Activated CD4-positive, alpha-beta T cell treated with anti-CD3 and anti-CD28 coated beads, Interleukin-10, Interleukin-2, amounts not matched to agents 100 ng/mL and 50 ng/mL, durations not matched to agents 16 hours and 8 hours (primary cell): Measurements from ENCODE around the gene GGA2.
"Not testable (repeated sequence)": the region's sequence is repeated elsewhere in the genome, so short reads cannot be mapped to it uniquely, and the experiment has no call there.

ENCODE experiments used
- DNase-seq: peaks from one replicate; pipeline ENCODE4 v3.0.0-alpha.2; 2020

GGA2 gene

GRCh38 chr16:23523876-23524385 lies 13.6 kb upstream of the GGA2 start:
- no peak for DNase-seq

- DNase-seq, result no peak
Measured at GRCh38 chr16:23523321-23523720, 13.0 kb upstream of the GGA2 start.

GRCh38 chr16:23521965-23522364 lies 11.7 kb upstream of the GGA2 start:
- DNase-seq, result no peak

DNA sequence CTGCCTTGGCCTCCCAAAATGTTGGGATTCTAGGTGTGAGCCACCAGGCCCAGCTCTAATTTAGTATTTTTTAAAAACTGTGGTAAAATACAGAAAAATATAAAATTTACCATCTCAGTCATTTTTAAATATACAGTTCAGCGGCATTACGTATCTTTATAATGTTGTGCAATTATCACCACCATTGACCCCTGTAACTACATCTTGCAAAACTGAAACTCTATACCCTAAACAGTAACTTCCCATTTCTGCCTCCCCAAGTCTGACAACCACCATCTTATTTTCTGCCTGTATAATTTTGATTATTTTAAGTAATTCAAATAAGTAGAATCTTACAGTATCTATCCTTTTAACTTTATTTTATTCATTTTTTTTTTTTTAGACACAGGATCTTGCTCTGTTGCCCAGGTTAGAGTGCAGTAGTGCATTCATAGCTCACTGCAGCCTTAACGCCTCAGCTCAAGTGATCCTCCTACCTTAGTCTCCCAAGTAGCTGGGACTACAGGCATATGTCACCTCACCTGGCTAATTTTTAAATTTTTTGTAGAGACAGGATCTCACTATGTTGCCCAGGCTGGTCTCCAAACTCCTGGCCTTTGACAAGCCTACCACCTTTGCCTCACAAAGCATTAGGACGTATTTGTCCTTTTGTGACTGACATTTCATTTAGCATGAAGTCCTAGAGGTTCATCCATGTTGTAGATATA lies 10.9 kb upstream of the GGA2 start:
- no peak for DNase-seq

DNA sequence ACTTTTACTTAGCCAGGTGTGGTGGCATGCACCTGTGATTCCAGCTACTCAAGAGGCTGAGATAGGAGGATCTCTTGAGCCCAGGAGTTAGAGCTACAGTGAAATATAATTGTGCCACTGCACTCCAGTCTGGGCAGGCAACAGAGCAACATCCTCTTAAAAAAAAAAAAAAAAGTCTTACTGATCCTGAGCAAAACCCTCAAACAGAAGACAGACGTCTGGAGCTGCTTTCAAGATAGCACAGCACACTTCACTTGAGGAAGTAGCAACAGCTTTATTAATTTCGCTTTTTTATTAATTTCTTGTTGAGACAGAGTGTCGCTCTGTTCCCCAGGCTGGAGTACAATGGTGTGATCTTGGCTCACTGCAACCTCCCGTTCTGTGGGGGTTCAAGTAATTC lies 10.2 kb upstream of the GGA2 start:
- DNase-seq, result no peak

GRCh38 chr16:23519282-23519681 lies 9.0 kb upstream of the GGA2 start:
- DNase-seq, result no peak

DNA sequence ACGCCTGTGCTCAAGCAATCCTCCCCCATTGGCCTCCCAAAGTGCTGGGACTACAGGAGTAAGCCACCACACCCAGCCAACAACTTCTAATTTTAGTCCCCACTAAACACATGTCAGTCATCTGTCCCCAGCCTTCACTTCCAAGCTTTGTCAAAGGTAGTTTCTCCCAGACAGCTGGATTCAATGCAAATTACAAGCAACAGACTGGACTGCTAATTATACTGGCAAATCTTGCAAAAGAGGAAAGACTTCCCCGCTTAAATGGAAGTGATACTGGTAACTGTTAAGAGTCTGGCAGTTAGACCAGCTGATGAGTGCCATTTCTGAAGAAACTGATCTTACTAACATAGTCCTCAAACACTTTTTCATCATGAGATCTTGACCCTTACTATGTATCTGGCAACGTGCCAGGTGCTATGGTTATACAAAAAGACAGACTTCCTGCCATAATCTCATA lies 8.2 kb upstream of the GGA2 start:
- no peak for DNase-seq

DNA sequence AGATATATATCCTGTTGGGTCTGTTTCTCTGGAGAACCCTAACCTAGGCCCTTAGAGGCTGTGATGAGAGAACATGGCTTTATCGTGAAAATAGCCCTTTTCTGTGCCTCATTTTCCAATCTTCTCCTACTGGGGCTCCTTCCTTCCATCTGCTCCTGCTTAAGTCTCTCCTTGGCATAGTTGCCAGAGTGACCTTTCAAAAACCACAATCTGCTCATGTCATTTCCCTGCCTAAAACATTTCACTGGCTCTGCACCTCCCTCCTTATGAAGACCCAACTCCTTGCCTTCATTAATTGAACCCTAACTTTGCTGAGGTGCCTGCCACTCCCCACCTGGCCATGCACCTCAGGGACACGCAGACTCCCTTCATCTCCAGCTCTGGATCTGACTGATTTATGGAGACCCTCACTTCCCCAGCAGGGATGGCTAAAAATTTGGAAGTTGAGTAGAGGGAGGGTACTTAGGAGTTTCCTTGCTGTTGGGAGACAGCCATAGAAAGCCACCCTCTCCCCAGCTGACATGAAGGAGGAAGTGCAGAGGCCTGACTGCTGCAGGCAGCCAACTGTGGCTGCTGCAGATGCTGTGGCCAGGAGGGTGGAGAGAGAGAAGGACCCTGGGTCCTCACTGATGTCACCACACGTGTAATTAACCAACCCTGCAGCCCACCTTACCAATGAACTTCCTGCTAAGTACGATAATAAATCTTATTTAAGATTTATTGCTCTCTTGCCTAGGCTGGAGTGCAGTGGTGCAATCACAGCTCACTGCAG lies 6.3 kb upstream of the GGA2 start:
- no peak for DNase-seq

- DNase-seq, result no peak
Measured at GRCh38 chr16:23515881-23516280, 5.6 kb upstream of the GGA2 start.

GRCh38 chr16:23514381-23515152 lies 4.3 kb upstream of the GGA2 start:
- peak; percentile 57 for DNase-seq

DNA sequence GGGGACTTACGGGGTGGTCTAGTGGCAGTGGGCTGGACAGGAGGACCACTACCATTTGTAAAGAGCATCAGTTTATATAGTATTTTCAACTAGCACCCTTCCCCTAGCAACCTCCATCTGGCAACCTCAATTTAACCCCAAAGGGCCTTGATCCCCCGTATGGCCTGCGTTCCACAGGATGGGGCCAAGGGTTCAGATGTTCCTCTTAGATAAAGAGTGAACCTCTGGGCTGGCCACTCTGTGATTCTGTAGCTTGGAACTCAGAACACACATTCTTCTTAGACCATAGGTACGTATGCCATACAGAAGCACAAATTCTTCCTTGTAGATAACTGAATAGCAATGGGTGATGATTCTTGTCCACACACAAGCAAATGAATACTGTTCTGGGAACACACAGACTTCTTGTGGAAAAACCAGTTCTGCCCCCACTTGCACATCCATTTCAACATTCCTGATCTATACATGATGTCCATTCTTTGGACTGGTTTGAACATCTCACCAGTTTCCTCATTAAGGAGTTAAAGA lies 1.9 kb upstream of the GGA2 start:
- no peak for DNase-seq

- DNase-seq, result no peak
Measured at GRCh38 chr16:23511731-23512130, 1.4 kb upstream of the GGA2 start.

DNA sequence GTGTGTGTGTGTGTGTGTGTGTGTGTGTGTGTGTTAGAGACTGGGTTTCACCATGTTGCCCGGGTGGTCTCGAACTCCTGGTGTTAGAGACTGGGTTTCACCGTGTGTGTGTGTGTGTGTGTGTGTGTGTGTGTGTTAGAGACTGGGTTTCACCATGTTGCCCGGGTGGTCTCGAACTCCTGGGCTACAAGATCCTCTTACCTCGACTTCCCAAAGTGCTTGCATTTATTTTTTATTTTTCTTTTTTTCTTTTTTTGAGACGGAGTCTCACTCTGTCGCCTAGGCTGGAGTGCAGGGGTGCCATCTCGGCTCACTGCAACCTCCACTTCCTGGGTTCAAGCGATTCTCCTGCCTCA lies 599 bp upstream of the GGA2 start:
- DNase-seq, result not testable (repeated sequence)

- peak; percentile 33 for DNase-seq
Measured at GRCh38 chr16:23509782-23510163, 521 bp downstream of the GGA2 start.

GRCh38 chr16:23509441-23509754 lies 896 bp downstream of the GGA2 start:
- DNase-seq, result no peak

GRCh38 chr16:23508589-23509440 lies 1.5 kb downstream of the GGA2 start:
- no peak for DNase-seq

- no peak for DNase-seq
Measured at GRCh38 chr16:23506606-23506994, 3.7 kb downstream of the GGA2 start.

- no peak for DNase-seq
Measured at GRCh38 chr16:23505671-23506605, 4.4 kb downstream of the GGA2 start.

- no peak for DNase-seq
Measured at GRCh38 chr16:23505180-23505665, 5.1 kb downstream of the GGA2 start.

- DNase-seq, result peak; percentile 95
Measured at GRCh38 chr16:23504453-23505179, 5.7 kb downstream of the GGA2 start.

DNA sequence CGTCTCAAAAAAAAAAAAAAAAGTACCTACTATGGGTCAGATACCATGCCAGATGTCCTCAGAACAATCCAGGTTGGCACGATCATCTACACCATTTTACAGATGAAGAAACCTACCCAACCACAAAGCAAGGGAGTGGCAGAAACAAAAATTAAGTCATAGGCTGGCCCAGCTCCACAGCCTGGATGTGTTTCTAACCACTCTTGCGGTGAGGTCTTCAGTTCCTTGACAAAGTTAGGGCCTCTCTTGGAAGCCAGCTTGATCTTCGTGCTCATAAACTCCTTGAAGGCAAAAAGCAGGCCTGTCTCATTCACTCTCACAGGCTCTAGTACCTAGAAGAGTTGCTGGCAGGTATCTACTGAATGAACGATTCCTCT lies 6.2 kb downstream of the GGA2 start:
- peak; percentile 41 for DNase-seq
